ENCODE results near the gene SRPX2.
A peak's percentile ranks its signal among the peaks of the same experiment; 100 is the strongest.

The SRPX2 gene

DNA sequence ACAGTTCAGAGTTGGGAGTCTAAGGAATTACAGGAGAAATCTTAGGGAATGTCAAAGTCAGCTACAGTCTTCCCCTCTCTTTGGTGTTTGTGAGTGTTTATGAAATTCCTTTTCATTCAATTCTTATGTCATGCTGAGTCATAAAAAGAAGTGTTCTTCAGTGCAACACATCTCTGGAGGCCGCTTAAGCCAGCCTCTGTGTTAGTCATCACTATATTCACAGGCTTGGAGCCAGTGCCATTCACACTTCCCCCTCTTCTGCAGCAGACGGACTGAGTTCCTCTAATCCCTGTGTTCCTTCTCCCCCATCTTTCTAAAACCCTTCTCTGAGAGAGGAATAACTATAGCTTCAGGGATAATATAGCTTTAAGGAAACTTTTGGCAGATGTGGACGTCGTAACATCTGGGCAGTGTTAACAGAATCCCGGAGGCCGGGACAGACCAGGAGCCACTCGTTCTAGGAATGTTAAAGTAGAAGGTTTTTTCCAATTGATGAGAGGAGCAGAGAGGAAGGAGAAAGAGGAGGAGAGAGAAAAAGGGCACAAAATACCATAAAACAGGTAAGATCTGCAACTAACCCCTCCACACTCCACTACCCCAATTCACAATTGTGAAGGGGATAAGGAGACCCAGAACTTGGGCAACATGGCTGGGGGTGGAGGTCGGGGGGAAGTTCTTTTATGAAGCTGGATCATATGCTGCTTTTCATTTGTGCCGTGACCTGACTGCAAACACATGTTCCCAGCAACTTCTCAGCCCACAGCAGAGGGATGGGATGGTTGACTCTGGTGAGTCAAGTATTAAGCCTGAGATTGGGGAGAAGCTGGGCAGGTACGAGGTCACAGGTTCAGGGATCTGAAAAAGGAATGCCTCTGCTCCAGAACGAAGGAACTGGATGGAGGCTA lies at the start of gene SRPX2:
TSS of gene SRPX2 (plus strand) at position 244 of the 905 bp plus-strand sequence. CDS start 2,124 bp downstream, outside the sequence.
- FAIRE-seq: no peak

GRCh38 chrX:100596601-100597000 lies 47.4 kb upstream of the SRPX2 start:
- FAIRE-seq: no peak

DNA sequence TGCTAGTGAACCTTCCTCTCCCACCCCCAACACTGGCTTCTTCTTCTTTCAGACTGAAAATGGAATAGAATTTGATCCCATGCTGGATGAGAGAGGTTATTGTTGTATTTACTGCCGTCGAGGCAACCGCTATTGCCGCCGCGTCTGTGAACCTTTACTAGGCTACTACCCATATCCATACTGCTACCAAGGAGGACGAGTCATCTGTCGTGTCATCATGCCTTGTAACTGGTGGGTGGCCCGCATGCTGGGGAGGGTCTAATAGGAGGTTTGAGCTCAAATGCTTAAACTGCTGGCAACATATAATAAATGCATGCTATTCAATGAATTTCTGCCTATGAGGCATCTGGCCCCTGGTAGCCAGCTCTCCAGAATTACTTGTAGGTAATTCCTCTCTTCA lies 44.5 kb upstream of the SRPX2 start:
- FAIRE-seq: no peak

- FAIRE-seq: no peak
Observed at GRCh38 chrX:100600340-100600739, 43.7 kb upstream of the SRPX2 start.

- FAIRE-seq: no peak
Observed at GRCh38 chrX:100600758-100601157, 43.2 kb upstream of the SRPX2 start.

DNA sequence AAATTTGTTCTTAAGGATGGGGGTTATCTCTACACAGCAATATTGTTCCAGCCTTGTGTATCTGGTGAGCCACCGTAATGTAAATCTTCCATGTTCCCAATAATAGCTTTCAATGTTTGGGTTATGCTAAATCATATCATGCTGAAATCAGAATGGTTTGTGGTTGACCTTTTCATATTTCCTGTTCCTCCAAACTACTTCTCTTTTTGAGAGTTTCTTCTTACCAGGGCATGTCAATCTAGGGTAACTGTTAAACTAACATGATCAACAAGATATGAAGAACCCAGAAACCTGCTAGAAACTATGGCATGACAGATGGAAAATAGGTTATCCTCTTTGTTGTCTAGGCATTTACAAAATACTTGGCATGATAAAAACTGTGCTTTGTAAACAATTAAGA lies 37.2 kb upstream of the SRPX2 start:
- FAIRE-seq: no peak

GRCh38 chrX:100609591-100609990 lies 34.4 kb upstream of the SRPX2 start:
- peak; percentile 18 for FAIRE-seq

DNA sequence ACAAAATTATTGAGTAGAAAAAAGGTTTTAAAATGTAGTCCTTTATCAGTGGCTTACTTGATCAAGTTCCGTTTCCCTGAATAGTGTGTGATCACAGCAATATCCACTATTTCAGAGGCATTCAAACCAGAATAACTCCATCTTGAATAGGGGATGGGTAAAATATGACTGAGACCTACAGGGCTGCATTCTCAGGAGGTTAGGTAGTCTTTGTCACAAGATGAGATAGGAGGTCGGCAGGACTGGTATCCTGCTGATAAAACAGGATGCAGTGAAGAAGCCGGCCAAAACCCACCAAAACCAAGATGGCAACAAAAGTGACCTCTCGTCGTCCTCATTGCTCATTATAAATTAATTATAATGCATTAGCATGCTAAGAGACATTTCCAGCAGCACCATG lies 32.0 kb upstream of the SRPX2 start:
- no peak for FAIRE-seq

DNA sequence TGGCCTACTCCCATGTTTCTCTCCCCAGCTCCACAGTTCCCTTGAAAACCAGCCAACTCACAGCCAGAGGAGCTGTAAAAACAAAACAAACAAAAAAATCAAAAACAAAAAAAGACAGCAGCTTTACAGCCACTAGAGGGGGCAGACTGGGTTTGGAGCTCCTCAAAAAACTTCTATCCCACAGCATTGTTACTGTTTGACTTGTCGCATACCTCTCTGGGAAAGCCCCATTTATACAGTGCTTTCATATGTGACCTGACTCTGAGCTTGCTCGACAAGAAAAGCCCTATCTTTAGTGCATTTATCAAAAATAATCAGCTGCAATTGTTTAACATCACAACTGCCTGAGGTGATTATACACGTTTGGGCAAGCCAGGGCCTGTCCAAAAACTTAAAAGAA lies 29.0 kb upstream of the SRPX2 start:
- peak; percentile 79 for FAIRE-seq

DNA sequence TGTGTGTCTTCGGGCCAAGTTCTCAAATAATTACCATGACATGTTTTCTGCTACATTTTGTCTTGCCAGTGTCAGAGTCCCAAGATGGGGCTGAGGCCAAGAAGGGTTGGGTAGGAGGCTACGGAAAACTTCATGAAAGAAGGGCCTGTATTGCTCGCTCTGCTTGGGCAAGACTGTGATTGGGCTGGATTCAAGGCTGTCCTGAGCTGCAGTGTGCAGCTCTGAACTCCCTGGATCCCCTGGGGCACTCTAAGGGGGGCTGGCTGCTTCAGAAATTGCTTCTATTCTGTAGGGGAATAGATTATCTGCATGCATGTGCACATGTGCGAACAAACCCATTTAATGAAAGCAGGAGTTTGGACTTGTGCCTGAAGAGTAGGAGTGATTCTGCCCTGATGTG lies 21.0 kb upstream of the SRPX2 start:
- no peak for FAIRE-seq

- FAIRE-seq: no peak
Observed at GRCh38 chrX:100625985-100626491, 18.0 kb upstream of the SRPX2 start.

DNA sequence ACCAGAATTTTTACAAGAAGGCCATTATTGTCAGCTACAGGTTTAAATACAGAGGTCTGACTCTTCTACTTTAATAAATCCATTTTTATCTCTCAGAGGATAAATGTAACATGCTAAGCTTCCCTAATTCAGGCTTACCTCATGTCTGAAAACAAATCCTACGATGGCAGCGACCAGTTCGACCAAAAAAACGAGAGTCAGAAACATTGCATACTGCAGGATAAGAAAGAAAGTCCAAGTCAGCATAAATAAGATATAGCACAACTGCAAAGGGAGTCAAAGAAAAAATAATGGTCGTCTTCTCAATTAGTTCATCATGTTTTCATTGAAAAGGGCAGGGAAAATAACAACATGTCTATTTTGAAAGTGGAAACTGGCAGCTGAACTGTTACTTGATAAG lies 9.0 kb upstream of the SRPX2 start:
- no peak for FAIRE-seq

DNA sequence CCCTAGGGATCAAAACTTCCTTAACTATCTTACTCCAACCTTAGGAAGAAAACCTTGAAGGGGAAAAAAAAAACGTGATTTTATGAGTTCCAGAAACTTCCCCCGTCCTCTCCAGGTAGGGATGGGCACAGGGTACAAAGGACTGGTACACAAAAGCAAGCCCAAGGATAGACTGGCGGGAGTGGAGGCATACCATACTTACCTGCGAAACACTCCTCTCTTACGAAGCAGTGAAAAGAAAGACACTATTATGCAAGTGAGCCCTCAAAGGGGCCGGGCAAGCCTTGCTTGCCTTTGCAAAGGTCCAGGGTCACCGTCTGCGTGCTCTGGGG lies 8.0 kb upstream of the SRPX2 start:
- FAIRE-seq: no peak

DNA sequence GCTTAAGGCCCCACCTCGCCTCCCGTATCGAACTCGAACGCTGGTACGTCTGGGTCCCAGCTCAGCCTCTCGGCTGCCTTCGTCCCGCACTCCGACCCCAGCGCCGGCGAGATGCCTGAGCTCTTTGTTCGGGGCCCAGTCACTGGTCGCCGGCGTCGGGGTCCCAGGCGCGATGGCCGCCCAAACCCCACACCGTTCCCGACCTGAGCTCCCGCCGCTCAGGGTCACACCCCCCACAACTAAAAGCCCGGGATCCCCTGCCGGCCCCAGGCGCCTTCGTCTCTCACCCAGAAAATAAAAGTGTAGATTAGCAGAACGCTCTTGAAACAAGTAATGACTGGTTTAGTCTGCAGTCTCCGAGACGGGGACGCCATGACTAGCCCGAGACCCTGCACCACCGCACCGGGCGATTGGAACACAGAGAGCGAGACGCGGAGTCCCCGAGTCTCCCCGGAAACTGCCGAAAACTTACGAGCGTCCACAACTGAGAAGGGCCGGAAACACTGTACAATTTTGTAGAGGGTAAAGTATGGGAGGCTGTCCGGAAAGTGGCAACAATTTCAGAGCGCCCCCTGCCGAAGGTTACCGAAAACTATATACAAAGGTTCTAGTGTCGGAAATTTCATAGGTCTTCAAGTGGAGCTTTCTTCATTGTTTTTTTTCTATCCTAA lies 7.5 kb upstream of the SRPX2 start, which contains the start of gene TSPAN6:
TSS of gene TSPAN6 (minus strand) at position 486 of the 671 bp plus-strand sequence. CDS start at position 374, 112 bp downstream.
- FAIRE-seq: no peak

GRCh38 chrX:100642290-100642689 lies 1.7 kb upstream of the SRPX2 start:
- no peak for FAIRE-seq

GRCh38 chrX:100643212-100643611 lies 787 bp upstream of the SRPX2 start:
- FAIRE-seq: no peak

GRCh38 chrX:100645106-100645505 lies 1.1 kb downstream of the SRPX2 start:
- FAIRE-seq: no peak

DNA sequence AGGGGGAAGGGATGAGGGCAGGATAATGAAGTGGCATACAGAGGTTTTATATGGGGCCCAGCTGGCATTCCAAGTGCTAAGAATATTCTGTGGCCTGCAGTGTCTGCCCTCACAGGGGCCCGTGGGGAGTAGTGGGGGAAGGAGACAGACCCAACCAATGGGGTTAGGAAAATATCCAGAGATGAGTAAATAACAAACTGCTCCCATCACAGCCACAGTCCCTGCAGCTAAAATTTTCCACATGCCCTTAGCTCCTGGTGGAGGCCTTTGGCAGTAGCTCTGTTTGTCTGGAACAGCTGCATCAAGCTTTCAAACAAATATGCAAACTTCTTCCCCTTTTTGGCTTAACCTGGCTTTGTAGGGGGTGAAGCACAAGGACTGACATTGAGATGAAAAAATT lies 3.1 kb downstream of the SRPX2 start:
- FAIRE-seq: peak; percentile 33

- FAIRE-seq: no peak
Observed at GRCh38 chrX:100647739-100648138, 3.7 kb downstream of the SRPX2 start.

GRCh38 chrX:100648458-100649417 lies 4.7 kb downstream of the SRPX2 start:
- peak; percentile 55 for FAIRE-seq

DNA sequence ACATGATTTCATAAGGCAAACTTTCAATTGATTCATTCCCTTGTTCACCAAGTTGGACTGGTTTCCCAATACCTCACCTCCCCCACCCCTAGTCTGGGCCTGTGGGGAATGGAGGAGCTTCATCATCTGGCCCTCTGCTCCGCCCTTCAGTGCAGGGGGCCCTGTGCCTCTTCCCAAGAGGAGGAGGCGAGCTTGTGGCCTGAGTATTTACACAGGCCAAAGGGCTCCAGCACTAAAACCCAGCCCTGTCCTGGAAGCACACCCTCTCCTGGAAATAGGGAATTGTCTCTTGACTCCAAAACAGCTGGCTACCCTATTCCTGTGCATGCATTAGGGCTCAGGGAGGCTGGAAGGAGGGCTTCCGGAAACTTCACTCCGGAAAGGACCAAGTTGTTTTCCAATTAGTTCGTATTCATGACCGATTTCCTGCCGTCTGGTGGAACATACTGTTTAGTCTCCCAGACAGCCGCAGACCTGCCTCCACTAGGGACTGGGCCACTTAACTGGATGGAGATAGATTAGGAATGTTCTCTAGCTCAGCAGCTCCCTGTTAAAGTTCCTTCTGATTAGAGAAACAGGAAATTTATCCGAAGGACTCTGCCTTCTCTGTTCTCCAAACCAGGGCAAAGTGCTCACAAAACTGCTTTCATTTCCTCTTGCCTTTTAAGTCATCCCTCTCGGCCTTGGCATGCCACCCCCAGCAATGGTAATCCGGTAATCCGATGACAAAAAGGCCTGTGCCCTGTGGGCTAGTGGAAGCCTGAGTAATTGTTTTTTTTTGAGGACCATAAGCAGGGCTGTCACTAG lies 5.8 kb downstream of the SRPX2 start:
- peak; percentile 15 for FAIRE-seq

- FAIRE-seq: no peak
Observed at GRCh38 chrX:100650841-100651240, 6.8 kb downstream of the SRPX2 start.
